WTC11 (cell line): ENCODE measurements around the gene S1PR5. TPM values are rescaled to one million over a fixed set of nuclear protein-coding genes. Genes with fewer than 3 reads are reported as not detected.

Experiments
- ATAC-seq: fragments of 200-7000 bp; cut with Tn5 transposase; 2 replicates; pipeline ENCODE4 v1.10.0; 2021; ENCODE audit warnings: mild to moderate bottlenecking, moderate library complexity
- CTCF ChIA-PET: fragments of 300-600 bp; sonication (Branson Sonifier 250); formaldehyde crosslinking; loops from one replicate; lab custom pipeline; 2021; ENCODE audit warnings: antibody characterized with exemption; lab: Charles Lee
- POLR2A ChIA-PET: fragments of 350-600 bp; sonication (Branson Sonifier 250); formaldehyde crosslinking; loops from one replicate; lab custom pipeline; 2021; ENCODE audit warnings: antibody characterized with exemption; lab: Charles Lee
- DNase-seq: peaks from one replicate; pipeline ENCODE4 v3.0.0; 2021; ENCODE audit warnings: low spot score
- H3K27ac Mint-ChIP-seq: 2 replicates; pipeline ENCODE4 v1.8.0; 2021; ENCODE audit warnings: mixed read lengths
- H3K27me3 Mint-ChIP-seq: 2 replicates; pipeline ENCODE4 v1.8.0; 2021; ENCODE audit warnings: low read depth, mild to moderate bottlenecking, moderate library complexity, mixed read lengths
- H3K36me3 Mint-ChIP-seq: 2 replicates; pipeline ENCODE4 v1.8.0; 2021; ENCODE audit warnings: mixed read lengths
- H3K4me1 Mint-ChIP-seq: 2 replicates; pipeline ENCODE4 v1.8.0; 2022; ENCODE audit warnings: mixed read lengths
- H3K4me3 Mint-ChIP-seq: 2 replicates; pipeline ENCODE4 v1.8.0; 2021; ENCODE audit warnings: mild to moderate bottlenecking, moderate library complexity, mixed read lengths
- H3K9me3 Mint-ChIP-seq: 2 replicates; pipeline ENCODE4 v1.8.0; 2021; ENCODE audit warnings: mixed read lengths
- ATF2 ChIP-seq: sonication (generic); formaldehyde crosslinking; IDR thresholded peaks from 2 replicates; pipeline ENCODE4 v1.8.1; 2022; ENCODE audit warnings: low read depth, missing genetic modification reagents, borderline replicate concordance
- CREM ChIP-seq: sonication (generic); formaldehyde crosslinking; IDR thresholded peaks from 2 replicates; pipeline ENCODE4 v1.8.1; 2022; ENCODE audit warnings: mild to moderate bottlenecking, missing genetic modification reagents, moderate library complexity
- CTCF ChIP-seq: fragments of 200-600 bp; IDR thresholded peaks from 2 replicates; pipeline ENCODE4 v1.8.0; 2022; ENCODE audit warnings: antibody characterized with exemption
- E2F5 ChIP-seq: sonication (generic); formaldehyde crosslinking; IDR thresholded peaks from 2 replicates; pipeline ENCODE4 v1.8.1; 2022; ENCODE audit warnings: mild to moderate bottlenecking, moderate library complexity, missing genetic modification reagents
- FOXK1 ChIP-seq: sonication (generic); formaldehyde crosslinking; IDR thresholded peaks from 2 replicates; pipeline ENCODE4 v1.8.0; 2022; ENCODE audit warnings: mild to moderate bottlenecking, moderate library complexity, missing genetic modification reagents
- FOXP4 ChIP-seq: sonication (generic); formaldehyde crosslinking; IDR thresholded peaks from 2 replicates; pipeline ENCODE4 v1.8.0; 2022; ENCODE audit warnings: mild to moderate bottlenecking, missing genetic modification reagents
- KAT7 ChIP-seq: sonication (generic); formaldehyde crosslinking; IDR thresholded peaks from 2 replicates; pipeline ENCODE4 v1.8.1; 2023; ENCODE audit warnings: missing genetic modification reagents, mild to moderate bottlenecking, borderline replicate concordance
- MAX ChIP-seq: sonication (generic); formaldehyde crosslinking; IDR thresholded peaks from 2 replicates; pipeline ENCODE4 v1.8.0; 2022; ENCODE audit warnings: mild to moderate bottlenecking, missing genetic modification reagents
- MLX ChIP-seq: sonication (generic); formaldehyde crosslinking; IDR thresholded peaks from 2 replicates; pipeline ENCODE4 v1.8.1; 2023; ENCODE audit warnings: mild to moderate bottlenecking, missing genetic modification reagents, moderate library complexity
- NFATC4 ChIP-seq: fragments of 250-450 bp; sonication (Bioruptor Pico); IDR thresholded peaks from 2 replicates; pipeline ENCODE4 v1.9.0; 2021; ENCODE audit warnings: mild to moderate bottlenecking
- NFYB ChIP-seq: sonication (generic); formaldehyde crosslinking; conservative IDR thresholded peaks from 2 replicates; pipeline ENCODE4 v1.8.0; 2022; ENCODE audit warnings: low read depth, missing genetic modification reagents
- OVOL2 ChIP-seq: fragments of 250-450 bp; sonication (Bioruptor Pico); IDR thresholded peaks from 2 replicates; pipeline ENCODE4 v1.9.0; 2021; ENCODE audit warnings: mild to moderate bottlenecking, borderline replicate concordance
- SMAD3 ChIP-seq: sonication (generic); formaldehyde crosslinking; IDR thresholded peaks from 2 replicates; pipeline ENCODE4 v1.8.0; 2022; ENCODE audit warnings: missing genetic modification reagents, mild to moderate bottlenecking, borderline replicate concordance
- SMAD4 ChIP-seq: sonication (generic); formaldehyde crosslinking; IDR thresholded peaks from 2 replicates; pipeline ENCODE4 v1.8.0; 2022; ENCODE audit warnings: mild to moderate bottlenecking, missing genetic modification reagents
- SOX15 ChIP-seq: fragments of 250-450 bp; sonication (Bioruptor Pico); IDR thresholded peaks from 2 replicates; pipeline ENCODE4 v1.9.0; 2021; ENCODE audit warnings: mild to moderate bottlenecking
- STAT6 ChIP-seq: sonication (generic); formaldehyde crosslinking; conservative IDR thresholded peaks from 2 replicates; pipeline ENCODE4 v1.8.1; 2023; ENCODE audit warnings: mild to moderate bottlenecking, low read depth, missing genetic modification reagents, moderate library complexity
- TP53 ChIP-seq: sonication (generic); formaldehyde crosslinking; IDR thresholded peaks from 2 replicates; pipeline ENCODE4 v1.8.1; 2023; ENCODE audit warnings: mild to moderate bottlenecking, missing genetic modification reagents
- ZBTB21 ChIP-seq: sonication (generic); formaldehyde crosslinking; IDR thresholded peaks from 2 replicates; pipeline ENCODE4 v1.8.1; 2023; ENCODE audit warnings: mild to moderate bottlenecking, missing genetic modification reagents, borderline replicate concordance
- ZNF416 ChIP-seq: fragments of 250-450 bp; sonication (Bioruptor Pico); IDR thresholded peaks from 2 replicates; pipeline ENCODE4 v1.9.0; 2021; ENCODE audit warnings: mild to moderate bottlenecking, inconsistent platforms
- total RNA-seq: library from RNA; stranded (reverse); gene quantifications from 3 replicates; pipeline ENCODE4 v1.2.3, GENCODE V29; 2021

S1PR5 gene
- total RNA-seq, 1 experiment from 2014 or later: 5.4 TPM

- Mint-ChIP-seq H3K4me3 (peak overlapping the region; percentile 80), H3K4me1 (peaks cover 35% of the 10 kb centered on the region), H3K27me3 (peaks cover 69% of the 10 kb centered on the region)
- DNase-seq (peak; percentile 65), ATAC-seq (peak; percentile 38)
- CTCF ChIA-PET: interaction anchor here (0.6 to 4.4 kb wide), 14 partner anchors 10 to 185 kb away, joined by 3 to 19 read pairs (median 5); partner anchors contain the start of genes ATG4D and QTRT1
- TF ChIP-seq FOXK1 (0 out of 2 replicates have a peak, but pooled peaks have one; percentile 28), OVOL2 (CRISPR knock-in tag) (no peak), E2F5 (peak; percentile 57; the same call in 1 of the 2 replicates), ZNF416 (CRISPR knock-in tag) (no peak), SOX15 (no peak), MAX (CRISPR knock-in tag) (0 out of 2 replicates have a peak, but pooled peaks have one; percentile 4), KAT7 (CRISPR knock-in tag) (0 out of 2 replicates have a peak, but pooled peaks have one; percentile 3), NFYB (CRISPR knock-in tag) (0 out of 2 replicates have a peak, but pooled peaks have one; percentile 8), FOXP4 (CRISPR knock-in tag) (0 out of 2 replicates have a peak, but pooled peaks have one; percentile 27)
- TF ChIP-seq, all 79 proteins: peak for 6
- no peaks in the 10 kb centered on the region for H3K9me3 Mint-ChIP-seq
- H3K36me3 Mint-ChIP-seq: peaks cover 8% of the 10 kb centered on the region; the same call in 1 of the 2 replicates
- H3K27ac Mint-ChIP-seq: no peak overlapping the region
- POLR2A ChIA-PET: interaction anchor here (0.8 kb wide), 1 partner anchor 178 kb away, joined by 3 read pairs; no protein-coding TSS in a partner anchor
Measured at GRCh38 chr19:10517760-10518443, 655 bp upstream of the S1PR5 start.

- POLR2A ChIA-PET: no interaction called here
- Mint-ChIP-seq H3K36me3 (peaks cover 8% of the 10 kb centered on the region; the same call in 1 of the 2 replicates), H3K4me3 (peak overlapping the region; percentile 71), H3K27ac (no peak overlapping the region), H3K4me1 (peaks cover 35% of the 10 kb centered on the region), H3K27me3 (peaks cover 79% of the 10 kb centered on the region), H3K9me3 (no peaks in the 10 kb centered on the region)
- DNase-seq: no peak
- ATAC-seq: no peak
- CTCF ChIA-PET: interaction anchor here (1.2 to 4.4 kb wide), 9 partner anchors 9 to 184 kb away, joined by 3 to 19 read pairs (median 5); partner anchors contain the start of gene QTRT1
- no peak for TF ChIP-seq SMAD3
- no peak for TF ChIP-seq SMAD4 (CRISPR knock-in tag)
- TF ChIP-seq CREM (CRISPR knock-in tag): no peak
- no peak for TF ChIP-seq ATF2 (CRISPR knock-in tag)
- no peak for TF ChIP-seq STAT6 (CRISPR knock-in tag)
- no peak for TF ChIP-seq NFATC4 (CRISPR knock-in tag)
- TF ChIP-seq TP53: no peak
- TF ChIP-seq MLX (CRISPR knock-in tag): no peak
- TF ChIP-seq CTCF: no peak
- no peak for TF ChIP-seq MAX (CRISPR knock-in tag)
- TF ChIP-seq ZBTB21 (CRISPR knock-in tag): no peak
Measured at GRCh38 chr19:10516671-10517286, 468 bp downstream of the S1PR5 start.
